ENCODE measurements around the gene CFAP77.

GRCh38 chr9:132518626-132519025 lies 108.6 kb downstream of the CFAP77 start:
- TF ChIP-seq CTCF (IDR thresholded peaks at IDR 0.05) (no peak), POLR2A (IDR thresholded peaks at IDR 0.05) (no peak), POLR2AphosphoS5 (IDR thresholded peaks at IDR 0.05) (no peak)

All from prostate gland (tissue), 2 donors.